HG03064 (cell line): Measurements from ENCODE around the gene TMEM215.
"Not testable (repeated sequence)": the region's sequence is repeated elsewhere in the genome, so short reads cannot be mapped to it uniquely, and the experiment has no call there.

Source experiments
- ATAC-seq: cut with Tn5 transposase; IDR thresholded peaks from one replicate; pipeline ENCODE4 v1.9.1; 2021; ENCODE audit warnings: low read depth; ENCODE audit not compliant: unreplicated experiment

The TMEM215 gene

GRCh38 chr9:32783168-32783891, at the start of gene TMEM215:
Gene TMEM215, plus strand, starts transcription at chr9:32783540. Its CDS starts 644 bp downstream, at chr9:32784184.
- ATAC-seq = no peak

DNA sequence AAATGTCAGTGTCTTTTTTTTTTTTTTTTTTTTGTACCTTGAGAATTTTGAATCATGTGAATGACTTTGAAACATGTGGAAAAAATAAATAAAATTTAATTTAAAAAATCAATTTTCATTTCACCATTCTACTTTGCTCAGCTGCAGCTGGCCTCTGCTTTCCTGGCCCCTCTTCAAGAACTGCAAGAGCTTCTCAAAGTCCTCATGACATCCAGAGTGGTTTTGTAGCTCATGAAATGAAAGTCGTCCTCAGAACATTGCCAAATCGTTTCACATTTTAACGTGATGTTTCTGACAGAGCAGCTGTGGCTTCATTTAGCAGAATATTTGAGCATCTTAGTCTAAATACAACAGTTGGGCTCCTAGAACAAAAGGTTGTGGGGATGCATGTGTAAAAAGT, 47.9 kb upstream of the TMEM215 start:
- no peak for ATAC-seq

DNA sequence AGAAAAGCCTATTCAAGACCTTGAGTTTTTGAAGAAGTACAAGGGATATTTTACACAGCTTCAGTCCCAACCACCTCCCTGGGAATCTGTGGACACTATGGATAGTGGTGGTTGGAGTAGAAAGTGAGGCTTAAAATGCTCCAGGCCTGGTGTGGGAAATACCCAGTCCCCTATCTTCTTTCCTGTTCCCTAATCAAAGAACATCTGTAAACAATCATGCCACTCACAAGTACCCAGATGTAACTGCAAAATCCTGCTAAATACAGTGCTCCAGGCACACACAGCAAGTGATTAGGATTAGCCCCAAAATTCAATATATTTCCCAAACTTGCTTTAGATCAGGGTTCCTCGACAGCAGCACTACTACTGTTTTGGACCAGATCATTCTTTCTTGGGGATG, 46.0 kb upstream of the TMEM215 start:
- ATAC-seq = no peak

GRCh38 chr9:32738501-32739172, 44.7 kb upstream of the TMEM215 start:
- no peak for ATAC-seq

DNA sequence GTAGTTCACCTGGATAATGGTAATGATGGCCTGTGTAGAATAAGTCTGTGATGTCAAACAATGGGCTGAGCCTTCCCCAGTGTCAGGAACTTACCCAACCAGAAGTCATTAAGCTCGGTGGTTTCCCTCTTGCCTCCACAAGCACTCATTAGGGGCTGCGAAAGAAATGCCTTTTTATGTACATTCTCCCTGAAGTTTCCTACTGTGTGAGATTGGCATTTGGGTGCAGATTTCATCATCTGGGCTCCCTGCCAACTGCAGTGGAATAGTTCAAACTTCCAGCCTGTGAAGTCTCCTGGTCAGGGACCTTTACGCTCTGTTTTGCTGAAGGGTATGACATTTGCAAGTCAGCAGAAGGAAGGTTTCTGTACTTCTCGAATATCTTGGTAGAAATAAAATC, 41.6 kb upstream of the TMEM215 start:
- ATAC-seq = no peak

- ATAC-seq = no peak
These were observed 41.0 kb upstream of the TMEM215 start for GRCh38 chr9:32742296-32742695.

- ATAC-seq = no peak
These were observed 35.3 kb upstream of the TMEM215 start for GRCh38 chr9:32748013-32748412.

- no peak for ATAC-seq
These were observed 27.6 kb upstream of the TMEM215 start for GRCh38 chr9:32755730-32756129.

DNA sequence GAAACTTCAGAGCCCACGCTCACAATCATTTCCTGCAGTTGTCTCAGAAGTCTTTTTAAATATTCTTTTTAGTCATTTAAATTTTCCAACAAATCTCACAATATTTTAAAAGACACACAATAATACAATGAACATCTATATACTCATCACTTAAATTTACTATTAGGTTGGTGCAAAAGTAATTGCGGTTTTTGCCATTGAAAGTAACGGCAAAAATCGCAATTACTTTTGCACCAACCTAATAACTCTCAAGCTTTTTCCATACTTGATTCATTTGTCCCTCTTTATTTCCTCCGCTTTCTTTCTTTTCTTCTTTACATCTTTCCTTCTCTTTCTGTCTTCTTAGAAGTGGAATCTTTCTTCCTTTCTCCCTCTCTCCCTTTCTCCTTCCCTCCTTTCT, 19.2 kb upstream of the TMEM215 start:
- no peak for ATAC-seq

DNA sequence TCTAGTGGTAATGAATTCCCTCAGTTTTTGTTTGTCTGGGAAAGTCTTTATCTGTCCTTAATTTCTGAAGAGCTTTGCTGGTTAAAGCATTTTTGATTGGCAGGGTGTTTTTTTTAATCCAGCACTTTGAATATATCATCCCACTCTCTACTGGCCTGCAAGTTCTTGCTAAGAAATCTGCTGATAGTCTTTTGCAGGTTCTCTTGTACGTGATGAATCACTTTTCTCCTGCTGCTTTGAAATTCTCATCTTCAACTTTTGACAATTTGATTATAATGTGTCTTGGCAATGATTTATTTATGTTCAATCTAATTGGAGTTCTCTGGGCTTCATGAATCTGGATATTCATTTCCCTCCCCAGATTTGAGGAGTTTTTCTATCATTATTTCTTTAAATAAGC, 8.1 kb upstream of the TMEM215 start:
- no peak for ATAC-seq

- ATAC-seq = no peak
These were observed 7.1 kb upstream of the TMEM215 start for GRCh38 chr9:32776201-32776600.

DNA sequence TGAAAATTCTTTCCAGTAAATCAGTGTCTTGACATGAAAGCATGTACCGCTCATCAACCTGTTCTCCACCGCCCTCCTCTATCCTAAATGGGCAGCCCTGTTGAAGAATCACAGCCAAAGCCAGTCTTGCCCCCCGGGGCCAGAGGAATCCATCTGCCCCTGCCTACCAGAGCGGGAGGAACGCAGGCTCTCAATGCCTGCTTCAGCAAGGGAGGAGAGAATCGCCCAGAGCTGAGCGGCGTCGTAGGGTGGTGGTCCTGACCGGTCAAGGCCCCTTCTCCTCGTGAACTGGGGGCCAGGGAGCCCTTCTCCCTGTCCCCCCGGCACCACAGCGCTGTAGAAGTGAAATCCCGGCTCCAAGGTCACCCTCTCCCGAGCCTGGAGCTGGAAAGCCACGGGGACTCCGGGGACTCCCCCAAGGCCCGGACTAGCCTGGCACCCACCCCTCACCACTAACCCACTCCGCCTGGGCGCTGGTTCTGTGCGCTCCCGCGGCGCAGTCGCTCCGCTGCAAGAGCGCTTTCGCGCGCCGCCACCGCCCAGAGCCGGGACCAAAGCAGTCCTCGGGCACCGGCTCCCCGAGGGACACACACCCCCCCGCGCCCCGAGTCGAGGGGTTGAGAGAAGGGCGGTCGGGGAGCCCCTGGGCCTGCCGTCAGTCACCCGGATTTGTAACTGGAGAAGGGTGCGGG, 718 bp upstream of the TMEM215 start:
- ATAC-seq = no peak

DNA sequence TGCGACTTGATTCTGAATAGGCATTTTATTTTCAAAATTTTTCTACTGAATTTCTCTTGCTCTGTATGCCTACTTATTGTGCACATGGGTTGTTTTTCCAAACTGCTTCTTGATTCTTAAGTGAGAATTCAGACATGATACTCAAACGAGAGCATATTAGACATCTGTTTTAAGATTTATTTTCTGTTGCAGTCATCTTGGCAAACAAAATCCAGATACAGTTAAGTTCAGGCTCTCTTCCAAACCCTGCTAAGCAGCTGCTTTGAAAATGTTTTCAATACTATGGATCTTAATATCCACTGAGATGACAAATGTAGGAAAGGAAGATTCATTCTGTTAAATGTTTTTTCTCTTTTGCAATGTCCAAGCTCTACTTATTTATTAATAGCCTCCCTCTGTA, 4.5 kb downstream of the TMEM215 start:
- no peak for ATAC-seq

- not testable (repeated sequence) for ATAC-seq
These were observed 12.7 kb downstream of the TMEM215 start for GRCh38 chr9:32796015-32796414.

GRCh38 chr9:32801530-32801929, 18.2 kb downstream of the TMEM215 start:
- ATAC-seq = no peak

DNA sequence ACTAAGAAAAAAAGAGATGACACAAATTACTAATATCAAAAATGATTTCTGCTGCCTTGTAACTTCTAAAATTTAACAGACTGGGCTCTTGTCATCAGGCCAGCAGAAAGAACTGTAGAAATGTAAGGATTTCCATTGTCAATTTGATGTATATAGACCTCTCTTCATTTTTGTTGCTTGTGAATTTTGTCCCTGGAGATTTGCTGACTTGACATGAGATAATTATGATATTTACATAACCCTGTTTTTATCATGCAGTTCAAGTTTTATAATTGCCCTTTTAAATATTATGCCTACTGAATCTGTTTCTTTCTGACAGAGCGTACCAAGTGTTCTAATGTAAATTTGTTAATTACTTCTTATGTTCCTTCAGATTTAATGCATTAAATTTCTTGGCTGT, 23.9 kb downstream of the TMEM215 start:
- ATAC-seq = no peak

DNA sequence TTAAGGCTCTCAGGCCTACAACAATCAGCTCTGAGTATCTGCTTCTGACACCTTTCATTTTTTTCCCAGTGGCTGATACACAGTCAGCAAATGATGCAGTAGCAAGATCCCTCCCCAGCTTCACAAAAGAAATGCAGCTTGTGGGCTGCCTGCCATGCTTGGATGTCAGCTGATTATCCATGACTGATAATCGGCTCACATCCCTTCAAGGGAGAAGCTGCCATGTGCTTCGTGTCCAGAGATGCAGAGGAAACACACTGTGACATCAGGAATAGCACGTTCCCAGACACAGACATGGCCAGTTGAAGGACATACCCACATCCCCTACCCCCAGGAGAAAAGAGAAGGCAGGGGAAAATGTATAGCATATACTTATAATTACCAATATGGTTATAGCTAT, 27.9 kb downstream of the TMEM215 start:
- no peak for ATAC-seq

- ATAC-seq = no peak
These were observed 37.0 kb downstream of the TMEM215 start for GRCh38 chr9:32820322-32820721.

DNA sequence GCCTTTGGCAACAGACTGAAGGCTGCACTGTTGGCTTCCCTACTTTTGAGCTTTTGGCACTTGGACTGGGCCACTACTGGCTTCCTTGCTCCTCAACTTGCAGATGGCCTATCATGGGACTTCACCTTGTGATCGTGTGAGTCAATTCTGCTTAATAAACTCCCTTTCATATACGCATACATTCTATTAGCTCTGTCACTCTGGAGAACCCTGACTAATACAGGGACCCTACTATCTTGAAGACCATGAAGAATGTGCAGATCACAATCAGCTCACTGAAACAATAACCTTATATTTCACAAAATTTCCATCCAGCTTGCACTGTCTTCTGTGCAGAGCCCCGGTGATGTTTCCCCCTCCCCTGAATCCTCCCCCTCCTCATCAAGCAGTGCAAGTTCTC, 39.8 kb downstream of the TMEM215 start:
- ATAC-seq = no peak

DNA sequence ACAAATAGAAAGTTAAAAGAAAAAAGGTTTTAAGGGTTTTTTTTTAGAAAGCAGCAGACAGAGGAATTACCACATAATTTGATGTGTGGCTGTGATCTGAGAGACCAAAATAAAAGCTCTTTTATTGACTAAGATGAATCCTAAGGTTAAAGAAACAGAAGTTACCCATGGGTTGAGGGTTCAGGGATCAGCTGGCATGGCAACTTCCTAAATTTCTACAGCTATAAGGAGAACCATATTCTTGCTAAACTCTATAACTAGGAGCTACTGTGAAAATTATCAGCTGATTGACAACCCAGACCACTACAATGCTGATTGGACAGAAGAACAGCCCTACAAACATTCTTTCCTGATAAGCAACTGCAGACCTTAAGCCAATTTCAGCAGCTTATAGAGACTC, 40.2 kb downstream of the TMEM215 start:
- no peak for ATAC-seq

DNA sequence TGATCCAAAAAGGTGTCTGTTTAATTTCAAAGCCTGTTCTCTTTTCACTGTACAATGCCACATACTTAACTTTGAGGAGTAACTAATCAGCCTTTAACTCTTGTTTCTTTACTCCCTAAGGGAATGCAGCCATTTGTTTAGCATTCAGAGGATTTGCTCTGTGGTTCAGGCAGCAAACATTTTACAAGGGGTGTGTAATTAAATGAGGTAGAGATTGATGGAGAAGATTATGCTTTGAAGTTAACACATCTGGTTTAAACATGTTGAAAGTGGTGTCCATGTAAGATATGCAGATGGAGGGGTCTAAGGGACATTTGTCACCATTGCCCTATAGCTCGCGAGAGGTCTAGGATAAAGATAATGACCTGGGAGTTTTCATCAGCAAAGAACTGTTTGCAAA, 41.9 kb downstream of the TMEM215 start:
- ATAC-seq = no peak

DNA sequence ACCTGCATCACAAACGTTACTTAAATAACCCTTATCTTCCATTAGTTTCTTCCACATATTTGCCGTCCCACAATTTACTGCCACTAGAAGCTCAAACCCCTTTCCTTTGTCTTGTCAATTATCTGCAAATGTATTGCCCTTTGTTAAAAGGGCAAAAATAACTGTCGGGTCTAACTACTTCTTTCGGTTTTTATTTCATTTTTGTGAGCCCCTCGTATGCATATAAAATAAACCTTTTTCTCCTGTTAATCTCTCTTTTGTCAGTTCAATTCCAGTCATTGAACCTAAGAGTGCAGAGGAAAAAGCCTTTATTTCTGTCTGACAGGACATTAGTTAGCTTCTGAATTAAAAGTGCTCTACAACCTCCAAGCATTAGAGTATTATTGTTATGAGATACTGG, 45.5 kb downstream of the TMEM215 start:
- ATAC-seq = no peak
